Activated CD4-positive, alpha-beta memory T cell treated with anti-CD3 and anti-CD28 coated beads for 36 hours (primary cell): ENCODE results near the gene TAF9B. TPM values are rescaled to one million over a fixed set of nuclear protein-coding genes. Genes with fewer than 3 reads are reported as not detected.
"Not testable (repeated sequence)": the region's sequence is repeated elsewhere in the genome, so short reads cannot be mapped to it uniquely, and the experiment has no call there.

Source experiments
- CTCF ChIA-PET: fragments of 350-600 bp; sonication (Branson Sonifier 250); formaldehyde crosslinking; loops from one replicate; lab custom pipeline; 2021; ENCODE audit warnings: antibody characterized with exemption, inconsistent platforms; lab: Charles Lee
- POLR2A ChIA-PET: fragments of 350-600 bp; sonication (Branson Sonifier 250); formaldehyde crosslinking; loops from one replicate; lab custom pipeline; 2021; ENCODE audit warnings: antibody characterized with exemption; lab: Charles Lee
- DNase-seq: peaks from one replicate; pipeline ENCODE4 v3.0.0-alpha.2; 2020
- H3K27ac Mint-ChIP-seq: one replicate; pipeline ENCODE4 v1.8.0; 2021; ENCODE audit warnings: mixed read lengths
- H3K27me3 Mint-ChIP-seq: one replicate; pipeline ENCODE4 v1.8.0; 2021; ENCODE audit warnings: mixed read lengths
- H3K36me3 Mint-ChIP-seq: one replicate; pipeline ENCODE4 v1.8.0; 2021; ENCODE audit warnings: mixed read lengths
- H3K4me1 Mint-ChIP-seq: one replicate; pipeline ENCODE4 v1.8.0; 2021; ENCODE audit warnings: low read depth, mixed read lengths
- H3K4me3 Mint-ChIP-seq: one replicate; pipeline ENCODE4 v1.8.0; 2021; ENCODE audit warnings: mild to moderate bottlenecking, mixed read lengths
- H3K9me3 Mint-ChIP-seq: one replicate; pipeline ENCODE4 v1.8.0; 2021; ENCODE audit warnings: mixed read lengths
- intact Hi-C: fragments of 100-400 bp; cut with micrococcal nuclease; formaldehyde crosslinking; loops from one replicate; pipeline ENCODE4 v1.15.1; 2023
- total RNA-seq, 2 experiments: library from RNA; stranded (reverse); gene quantifications; one replicate each; pipeline ENCODE4 v1.2.3, GENCODE V29; 2021

Gene TAF9B
- total RNA-seq, 2 experiments from 2014 or later: 23.0 TPM

DNA sequence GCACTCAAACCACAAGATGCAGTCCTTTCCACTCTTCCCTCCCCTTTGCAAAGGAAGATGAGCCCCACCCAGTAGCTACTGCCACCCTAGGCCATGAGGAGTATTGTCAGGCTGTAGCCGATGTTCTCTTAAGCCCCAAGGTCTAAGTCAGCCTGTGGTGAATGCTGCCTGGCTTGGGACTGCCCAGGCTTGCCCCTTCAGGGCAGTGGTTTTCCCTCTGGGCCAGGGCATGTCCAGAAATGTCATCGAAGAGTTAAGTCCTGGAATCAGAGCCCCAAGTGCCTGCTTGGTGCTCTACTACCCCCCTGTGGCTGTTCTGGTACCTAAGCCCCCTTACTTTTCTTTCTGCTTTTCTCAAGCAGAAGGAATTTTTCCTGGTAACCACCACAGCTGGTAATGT, 47.2 kb downstream of the TAF9B start:
- Mint-ChIP-seq H3K4me3 (no peak overlapping the region), H3K27me3 (no peaks in the 10 kb centered on the region), H3K4me1 (no peaks in the 10 kb centered on the region), H3K36me3 (peaks cover 3% of the 10 kb centered on the region), H3K9me3 (peaks cover 6% of the 10 kb centered on the region), H3K27ac (no peak overlapping the region)
- intact Hi-C loops: loop anchor here (5.0 kb wide), 1 partner anchor 70 kb away; no protein-coding TSS in a partner anchor
- DNase-seq: peak; percentile 10
- POLR2A ChIA-PET: no interaction called here
- CTCF ChIA-PET: no interaction called here

DNA sequence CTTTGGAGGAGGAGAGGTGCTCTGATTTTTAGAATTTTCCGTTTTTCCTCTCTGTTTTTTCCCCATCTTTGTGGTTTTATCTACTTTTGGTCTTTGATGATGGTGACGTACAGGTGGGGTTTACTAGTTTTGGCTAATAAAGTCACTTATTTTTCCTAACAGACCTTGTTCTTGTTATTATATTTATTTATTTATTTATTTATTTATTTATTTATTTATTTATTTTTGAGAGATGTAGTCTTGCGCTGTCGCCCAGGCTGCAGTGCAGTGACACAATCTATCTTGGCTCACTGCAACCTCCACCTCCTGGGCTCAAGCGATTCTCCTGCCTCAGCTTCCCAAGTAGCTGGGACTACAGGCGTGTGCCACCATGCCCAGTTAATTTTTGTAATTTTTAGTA, 58.0 kb downstream of the TAF9B start:
- DNase-seq, CTCF ChIA-PET, H3K27ac Mint-ChIP-seq, H3K4me3 Mint-ChIP-seq, POLR2A ChIA-PET, H3K27me3 Mint-ChIP-seq, intact Hi-C loops, H3K36me3 Mint-ChIP-seq, H3K4me1 Mint-ChIP-seq: not testable (repeated sequence)
- peaks cover 14% of the 10 kb centered on the region for H3K9me3 Mint-ChIP-seq

Other genes starting within 250 kb of the TAF9B start
- gene MAGT1, start 244.2 kb downstream of the TAF9B start, total RNA-seq: 10 to 100 TPM; 40.5 to 44.7 TPM
- gene COX7B, start 240.2 kb downstream of the TAF9B start, total RNA-seq: 100 to 1,000 TPM; 295 to 320 TPM
- gene ATP7A, start 229.0 kb downstream of the TAF9B start, total RNA-seq: 1 to 10 TPM; 8.0 TPM
- gene PGAM4, start 170.0 kb downstream of the TAF9B start, total RNA-seq: 1 to 10 TPM in 1 of 2 experiments, under 1 TPM in 1; 0.70 to 1.9 TPM
- gene PGK1, start 35.4 kb downstream of the TAF9B start, total RNA-seq: 100 to 1,000 TPM; 908 to 924 TPM
- gene CYSLTR1, start 188.0 kb upstream of the TAF9B start, total RNA-seq: 1 to 10 TPM; 1.8 to 2.5 TPM